ENCODE results near the gene NSG1.

NSG1 gene

GRCh38 chr4:4395371-4395770 is 8.5 kb downstream of the NSG1 start:
- Histone ChIP-seq H3K9me3 (ENCODE audit: severe bottlenecking) (no peaks in the 10 kb centered on the region), H3K27ac (no peak overlapping the region), H3K27me3 (ENCODE audit: insufficient read depth, low read depth, severe bottlenecking) (peaks cover 49% of the 10 kb centered on the region), H3K4me3 (ENCODE audit: low read depth, low read length) (no peak overlapping the region), H3K36me3 (no peaks in the 10 kb centered on the region)
- DNase-seq: no peak
- TF ChIP-seq CTCF (IDR thresholded peaks at IDR 0.05; ENCODE audit: low read depth, low read length): no peak

- peak; percentile 79 for DNase-seq
- Histone ChIP-seq H3K9me3 (ENCODE audit: severe bottlenecking) (no peaks in the 10 kb centered on the region), H3K4me3 (ENCODE audit: low read depth, low read length) (peak overlapping the region; percentile 24), H3K27ac (no peak overlapping the region), H3K36me3 (no peaks in the 10 kb centered on the region), H3K27me3 (ENCODE audit: insufficient read depth, low read depth, severe bottlenecking) (peaks cover 43% of the 10 kb centered on the region)
- TF ChIP-seq CTCF (IDR thresholded peaks at IDR 0.05; ENCODE audit: low read depth, low read length): peak; percentile 26; the same call in 1 of the 2 replicates
These were observed 9.1 kb downstream of the NSG1 start for GRCh38 chr4:4395849-4396627.

GRCh38 chr4:4396628-4397440 is 9.9 kb downstream of the NSG1 start:
- TF ChIP-seq CTCF (IDR thresholded peaks at IDR 0.05; ENCODE audit: low read depth, low read length): no peak
- H3K27me3 ChIP-seq (ENCODE audit: insufficient read depth, low read depth, severe bottlenecking): peaks cover 35% of the 10 kb centered on the region

GRCh38 chr4:4397441-4397819 is 10.5 kb downstream of the NSG1 start:
- Histone ChIP-seq H3K27me3 (ENCODE audit: insufficient read depth, low read depth, severe bottlenecking) (peaks cover 29% of the 10 kb centered on the region), H3K36me3 (no peaks in the 10 kb centered on the region), H3K9me3 (ENCODE audit: severe bottlenecking) (no peaks in the 10 kb centered on the region), H3K27ac (no peak overlapping the region), H3K4me3 (ENCODE audit: low read depth, low read length) (no peak overlapping the region)
- DNase-seq: no peak
- TF ChIP-seq CTCF (IDR thresholded peaks at IDR 0.05; ENCODE audit: low read depth, low read length): no peak

More at GRCh38 chr4:4396628-4397440, 9.9 kb downstream of the NSG1 start:
- no peak overlapping the region for H3K27ac ChIP-seq
- no peaks in the 10 kb centered on the region for H3K36me3 ChIP-seq
- no peaks in the 10 kb centered on the region for H3K9me3 ChIP-seq (ENCODE audit: severe bottlenecking)
- no peak for DNase-seq
- no peak overlapping the region; the same call in 1 of the 2 replicates for H3K4me3 ChIP-seq (ENCODE audit: low read depth, low read length)

GRCh38 chr4:4398430-4398829 is 11.5 kb downstream of the NSG1 start:
- no peak overlapping the region for H3K27ac ChIP-seq
- DNase-seq: no peak
- H3K4me3 ChIP-seq (ENCODE audit: low read depth, low read length): no peak overlapping the region
- no peaks in the 10 kb centered on the region for H3K36me3 ChIP-seq
- TF ChIP-seq CTCF (IDR thresholded peaks at IDR 0.05; ENCODE audit: low read depth, low read length): no peak
- peaks cover 23% of the 10 kb centered on the region for H3K27me3 ChIP-seq (ENCODE audit: insufficient read depth, low read depth, severe bottlenecking)
- H3K9me3 ChIP-seq (ENCODE audit: severe bottlenecking): no peaks in the 10 kb centered on the region

All from WERI-Rb-1 (cell line).